Endothelial cell of umbilical vein (primary cell): ENCODE results near the gene C1orf115.

Source experiments
- CTCF ChIP-seq, 2 donors: IDR thresholded peaks; 1 replicate in 1 of 2; 2 replicates in 1 of 2; pipeline ENCODE4 v1.5.1; 2011; ENCODE audit warnings: low read length in 2 of 2, mild to moderate bottlenecking in 2 of 2, moderate library complexity in 2 of 2, control low read depth in 1 of 2, inconsistent platforms in 1 of 2, low read depth in 1 of 2; ENCODE audit not compliant: insufficient read depth in 1 of 2; ENCODE audit errors: extremely low read depth in 1 of 2
- EZH2 ChIP-seq: IDR thresholded peaks from 2 replicates; pipeline ENCODE4 v1.6.1; 2012; ENCODE audit warnings: borderline replicate concordance, low read depth, mild to moderate bottlenecking, moderate library complexity, low read length, inconsistent platforms; ENCODE audit not compliant: severe bottlenecking

GRCh38 chr1:220689666-220690065 is 497 bp upstream of the C1orf115 start:
- no peak for TF ChIP-seq EZH2
- no peak for TF ChIP-seq CTCF (IDR thresholded peaks at IDR 0.05; ENCODE audit: extremely low read depth in 1 of 2, insufficient read depth in 1 of 2, low read depth in 1 of 2, low read length in 2 of 2)
